Stimulated activated CD8-positive, alpha-beta memory T cell treated with anti-CD3 and anti-CD28 coated beads, Interleukin-15, amount 100 ng/mL, for 48 hours (primary cell): Measurements from ENCODE around the gene EDARADD.

Source experiments
- DNase-seq, 2 donors: peaks; one replicate each; pipeline ENCODE4 v3.0.0-alpha.2; 2020; ENCODE audit warnings: low read depth in 2 of 2

EDARADD gene

DNA sequence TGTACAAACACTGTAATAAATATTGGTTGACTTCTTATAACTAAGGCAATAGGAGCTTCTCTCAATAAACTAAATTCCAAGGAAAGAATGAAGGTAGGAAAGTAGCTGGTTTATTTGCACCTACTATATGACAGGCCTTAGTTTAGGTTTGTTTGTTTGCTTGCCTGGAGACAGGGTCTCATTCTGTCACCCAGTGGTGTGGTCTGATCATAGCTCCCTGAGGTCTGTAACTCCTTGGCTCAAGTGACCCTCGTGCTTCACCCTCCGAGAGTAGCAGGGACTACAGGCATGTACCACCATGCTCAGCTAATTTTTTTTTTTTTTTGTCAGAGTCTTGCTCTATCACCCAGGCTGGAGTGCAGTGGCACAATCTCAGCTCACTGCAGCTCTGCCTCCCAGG lies 1.9 kb upstream of the EDARADD start:
- DNase-seq = no peak

GRCh38 chr1:236394879-236395229 lies 768 bp downstream of the EDARADD start:
- DNase-seq = no peak

DNA sequence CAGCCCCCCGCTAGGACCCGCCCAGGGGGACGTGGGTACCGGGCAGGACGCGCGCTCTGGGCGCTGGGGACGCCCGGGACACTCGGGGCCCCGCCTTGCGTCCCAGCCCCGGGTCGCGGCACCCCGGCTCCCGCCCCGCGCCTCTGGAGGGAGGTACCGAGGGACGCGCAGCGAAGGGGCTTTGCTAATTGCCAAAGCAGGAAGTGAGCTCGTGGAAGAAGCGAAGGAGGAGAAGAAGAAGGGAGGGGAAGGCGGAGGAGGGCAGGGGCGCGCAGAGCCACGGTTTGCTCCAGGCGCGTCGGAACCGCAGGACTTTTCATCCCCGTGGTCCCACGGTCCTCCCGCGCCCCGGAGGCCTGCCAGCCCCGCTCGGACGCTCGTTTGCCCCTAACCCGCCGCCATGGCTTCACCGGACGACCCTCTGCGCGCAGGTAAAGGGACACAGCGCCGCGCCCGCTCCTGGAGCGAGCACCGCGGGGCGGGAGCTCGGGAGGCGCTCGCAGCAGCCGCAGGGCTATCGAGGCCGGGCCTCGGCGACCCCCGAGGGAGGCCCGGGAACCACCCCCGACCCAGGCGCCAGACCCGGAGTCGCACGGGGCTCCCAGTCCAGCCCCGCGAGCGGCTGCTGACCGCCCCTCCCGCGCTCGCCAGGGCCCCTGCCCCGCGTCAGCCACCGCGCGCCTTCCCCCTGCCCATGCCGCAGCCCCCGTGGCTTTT lies 1.3 kb downstream of the EDARADD start:
- peak; percentile 56 to 59 for DNase-seq

- peak in 1 of 2 donors; percentile 36 for DNase-seq
These were observed 2.0 kb downstream of the EDARADD start for GRCh38 chr1:236395947-236396664.

DNA sequence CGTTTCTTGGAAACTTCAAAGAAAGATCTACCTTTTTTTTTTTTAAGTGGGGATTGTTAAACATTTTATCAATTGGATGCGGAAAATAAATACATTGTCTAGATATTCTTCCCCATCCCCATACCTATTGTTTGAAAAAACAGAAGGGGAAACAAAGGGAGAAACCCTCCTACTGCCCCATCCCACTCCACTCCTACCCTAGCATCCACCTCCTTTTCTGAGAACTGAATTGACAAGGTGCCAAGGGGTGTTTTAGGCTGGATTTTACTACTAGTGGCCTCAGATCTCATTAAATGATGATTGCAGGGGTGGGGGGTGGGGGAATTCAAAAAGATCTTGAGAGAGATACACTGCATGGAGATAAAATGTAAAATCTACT lies 2.6 kb downstream of the EDARADD start:
- no peak for DNase-seq

DNA sequence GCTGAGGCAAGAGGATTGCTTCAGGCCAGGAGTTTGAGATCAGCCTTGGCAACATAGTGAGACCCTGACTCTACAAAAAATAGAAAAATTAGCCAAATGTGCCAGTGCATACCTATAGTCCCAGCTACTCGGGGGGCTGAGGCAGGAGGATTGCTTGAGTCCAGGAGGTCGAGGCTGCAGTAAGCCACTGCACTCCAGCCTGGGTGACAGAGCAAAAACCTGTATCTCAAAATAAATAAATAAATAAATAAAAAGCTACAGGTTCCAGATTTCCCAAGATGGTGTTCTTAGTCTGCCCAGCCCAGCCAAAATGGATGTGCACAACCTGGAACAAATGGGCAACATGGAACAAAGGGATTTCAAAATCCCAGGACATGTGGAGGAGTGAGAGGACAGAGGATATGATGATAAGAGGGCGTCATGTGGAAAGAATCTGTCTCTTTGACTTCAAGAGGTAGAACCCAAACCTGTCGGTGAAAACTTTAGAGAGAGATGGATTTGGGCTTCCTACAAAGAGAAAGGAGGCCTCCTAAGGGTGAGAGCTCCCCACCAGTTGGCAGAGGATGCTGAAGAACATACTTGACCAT lies 3.2 kb downstream of the EDARADD start:
- no peak for DNase-seq

- no peak for DNase-seq
These were observed 4.5 kb downstream of the EDARADD start for GRCh38 chr1:236398538-236398937.

GRCh38 chr1:236400061-236400603 lies 6.0 kb downstream of the EDARADD start:
- DNase-seq = no peak

GRCh38 chr1:236401698-236402097 lies 7.6 kb downstream of the EDARADD start:
- no peak for DNase-seq

DNA sequence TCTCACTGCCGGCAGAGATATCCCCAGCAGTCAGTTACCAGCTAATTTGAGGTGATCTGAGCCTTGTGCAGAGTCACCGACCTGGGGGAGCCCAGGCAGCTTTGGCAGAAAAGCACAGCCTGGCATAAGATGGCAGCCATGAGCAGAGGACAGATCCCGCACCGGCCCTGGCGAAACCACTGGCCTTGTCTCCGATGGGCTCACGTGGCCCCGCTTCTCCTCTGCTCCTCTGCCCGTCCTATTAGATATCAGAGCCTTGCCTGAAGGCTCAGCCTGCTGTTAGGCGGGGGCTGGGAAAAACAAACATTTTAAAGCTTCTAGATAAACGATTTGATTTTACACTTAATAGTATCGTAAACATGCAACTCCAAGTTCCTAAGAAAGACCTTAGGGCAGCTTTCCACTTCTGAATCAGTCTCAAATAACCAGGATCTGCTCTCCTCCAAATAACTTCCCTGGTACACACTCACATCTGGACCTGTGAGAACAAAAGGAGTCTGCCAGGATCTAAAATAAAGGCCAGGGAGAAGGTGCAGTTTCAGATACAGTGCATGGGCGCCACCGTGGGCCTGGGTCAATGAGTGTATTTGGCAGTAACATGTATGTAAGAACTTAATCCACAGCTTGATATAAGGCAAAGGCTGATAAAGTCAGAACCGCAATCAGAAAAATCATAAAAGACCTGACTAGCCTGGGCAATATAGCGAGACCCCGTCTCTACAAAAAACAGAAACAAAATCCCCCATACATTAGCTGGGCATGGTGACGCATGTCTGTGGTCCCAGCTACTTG lies 10.0 kb downstream of the EDARADD start:
- DNase-seq = no peak

GRCh38 chr1:236407059-236407458 lies 13.0 kb downstream of the EDARADD start:
- no peak for DNase-seq

GRCh38 chr1:236413688-236414087 lies 19.6 kb downstream of the EDARADD start:
- no peak for DNase-seq

DNA sequence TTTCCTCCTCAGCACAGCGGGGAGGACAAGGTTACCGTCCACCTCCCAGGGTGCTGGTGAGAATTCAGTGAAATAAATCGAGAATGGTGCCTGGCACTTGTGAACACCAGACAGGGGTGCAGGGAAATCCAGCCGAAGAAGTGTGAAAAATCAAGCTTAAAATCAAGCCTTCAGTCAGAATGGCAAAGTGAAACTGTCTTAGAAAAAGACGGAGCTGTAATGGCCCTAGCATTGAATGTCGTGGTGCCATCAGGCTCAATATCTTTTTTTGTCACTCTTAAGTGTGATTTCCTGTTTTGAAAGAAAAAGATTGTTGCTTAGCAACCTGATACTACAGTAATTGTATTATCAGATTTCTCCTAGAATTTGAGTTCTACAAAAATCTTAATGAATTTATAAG lies 22.1 kb downstream of the EDARADD start:
- no peak for DNase-seq

- no peak for DNase-seq
These were observed 23.2 kb downstream of the EDARADD start for GRCh38 chr1:236417336-236417735.

GRCh38 chr1:236419502-236419901 lies 25.4 kb downstream of the EDARADD start:
- DNase-seq = no peak

DNA sequence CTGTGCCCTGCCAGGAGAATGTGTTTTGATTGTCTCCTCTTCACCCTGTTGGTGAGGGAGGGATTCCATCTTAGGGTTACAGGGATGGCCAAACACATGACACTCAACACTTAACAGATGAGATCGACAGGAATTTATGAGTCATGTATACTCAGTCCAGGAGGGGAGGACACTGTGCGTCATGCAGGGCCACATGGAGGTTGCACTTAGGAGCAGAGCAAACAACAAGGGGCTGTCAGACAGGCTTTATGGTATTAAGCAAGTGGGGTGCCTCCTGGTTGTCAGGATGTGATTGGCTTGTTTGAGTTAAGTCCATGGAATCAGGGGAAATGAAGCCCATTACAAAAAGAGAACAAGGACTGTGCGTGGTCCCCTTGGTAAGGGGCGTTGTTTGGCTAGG lies 26.9 kb downstream of the EDARADD start:
- no peak for DNase-seq

GRCh38 chr1:236421850-236422516 lies 27.9 kb downstream of the EDARADD start:
- no peak for DNase-seq

GRCh38 chr1:236422517-236422876 lies 28.4 kb downstream of the EDARADD start:
- DNase-seq = no peak

DNA sequence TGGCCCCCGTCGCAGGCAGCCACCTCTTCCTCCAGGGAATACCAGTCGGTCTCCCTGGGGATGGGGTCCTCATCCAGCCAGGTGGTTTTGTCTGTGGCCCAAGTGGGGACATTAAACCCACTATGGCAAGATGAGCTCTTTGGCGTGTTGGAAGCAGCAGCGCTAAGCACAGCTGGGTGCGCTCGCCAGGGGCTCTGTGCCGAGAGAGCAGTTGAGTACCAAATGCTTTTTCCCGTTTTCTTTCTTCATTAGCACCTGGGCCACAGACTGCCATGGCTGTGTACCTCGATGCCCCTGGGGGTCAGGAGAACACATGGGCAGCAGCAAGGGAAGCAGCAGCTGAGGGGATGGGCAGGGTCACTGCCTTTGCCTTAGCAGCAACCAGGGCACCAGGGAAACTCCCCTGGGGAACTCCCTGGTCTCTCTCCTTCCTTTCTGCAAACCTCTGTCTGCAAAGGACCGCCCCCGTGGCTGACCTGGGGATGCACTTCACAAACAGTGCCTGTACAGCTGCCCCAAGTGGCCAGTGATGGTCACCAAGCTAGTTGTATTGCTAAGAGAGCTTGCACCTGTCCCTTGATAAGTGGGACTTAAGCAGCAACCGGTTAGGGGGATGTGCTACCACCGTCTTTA lies 31.1 kb downstream of the EDARADD start:
- DNase-seq = peak; percentile 15 to 22

GRCh38 chr1:236426215-236426614 lies 32.1 kb downstream of the EDARADD start:
- no peak for DNase-seq

DNA sequence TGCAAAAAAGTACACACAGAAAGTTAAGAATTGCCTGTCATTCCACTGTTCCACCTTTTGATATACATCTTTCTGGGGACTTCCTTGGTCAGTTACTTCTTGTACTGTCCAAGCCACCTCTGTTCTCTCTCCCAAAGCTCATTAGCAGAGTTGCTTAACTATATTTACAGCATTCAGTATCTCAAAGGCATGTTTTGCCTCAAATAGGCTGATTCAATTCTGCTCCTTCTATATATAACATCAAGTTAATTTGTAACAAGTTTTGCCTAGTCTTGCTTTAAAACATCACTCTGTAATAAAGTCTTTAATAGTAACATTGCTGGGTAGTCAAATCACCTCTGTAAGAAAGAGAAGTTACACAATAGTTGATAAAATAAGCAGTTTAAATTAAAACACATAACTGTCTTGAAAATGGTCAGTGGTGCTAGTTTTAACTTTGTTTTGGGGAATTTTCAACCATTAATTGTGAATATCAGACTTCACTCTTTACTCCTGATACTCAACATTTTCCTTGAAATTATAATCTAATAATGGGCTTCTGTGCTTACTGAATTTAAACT lies 35.7 kb downstream of the EDARADD start:
- no peak for DNase-seq
